Measurements from ENCODE around the gene NXN. TPM values are rescaled to one million over a fixed set of nuclear protein-coding genes. Genes with fewer than 3 reads are reported as not detected.

NXN gene
- total and polyA plus RNA-seq, 7 donors, result 33.4 to 92.5 (median 73.8) TPM

DNA sequence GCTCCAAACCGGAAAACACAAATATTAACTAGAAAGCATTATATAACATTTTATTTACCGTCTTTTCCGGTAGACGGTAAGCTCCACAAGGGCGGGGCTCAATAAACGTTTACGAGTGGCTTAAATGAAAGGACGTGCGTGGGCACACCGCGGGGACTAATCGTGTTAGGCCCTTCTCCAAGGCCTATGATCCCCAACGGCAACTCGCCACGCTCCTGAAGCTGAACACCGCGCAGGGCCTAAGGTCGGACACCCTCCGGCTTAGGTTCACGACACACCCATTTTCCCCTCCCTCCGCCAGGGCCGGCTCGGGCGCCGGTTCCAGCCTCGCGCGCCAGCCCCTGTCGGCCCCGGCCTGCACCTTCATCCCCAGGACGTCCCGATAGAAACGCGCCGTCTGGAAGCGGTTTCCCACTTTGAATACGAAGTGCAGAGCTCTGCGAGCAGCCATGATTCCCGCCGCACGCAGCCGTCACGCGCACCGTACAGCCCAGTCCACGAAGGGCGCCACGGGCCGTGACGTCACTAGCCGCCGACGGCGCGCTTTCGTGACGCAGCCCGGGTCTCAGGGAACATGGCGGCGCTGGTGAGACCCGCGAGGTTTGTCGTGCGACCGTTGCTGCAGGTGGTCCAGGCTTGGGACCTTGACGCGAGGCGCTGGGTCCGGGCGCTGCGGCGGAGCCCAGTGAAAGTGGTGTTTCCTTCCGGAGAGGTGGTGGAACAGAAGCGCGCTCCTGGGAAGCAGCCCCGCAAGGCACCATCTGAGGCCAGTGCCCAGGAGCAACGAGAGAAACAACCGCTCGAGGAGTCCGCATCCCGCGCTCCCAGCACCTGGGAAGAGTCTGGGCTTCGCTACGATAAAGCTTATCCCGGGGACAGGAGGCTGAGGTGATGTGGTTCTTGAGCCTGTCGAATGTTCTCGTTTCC is 197.5 kb downstream of the NXN start, which contains the start of the genes GLOD4 and MRM3:
GLOD4 (minus strand) TSS at position 476 of the 927 bp plus-strand sequence; CDS start at position 451, 25 bp downstream.
MRM3 (plus strand) TSS at position 549 of the 927 bp plus-strand sequence; CDS start at position 575, 26 bp downstream.
- DNase-seq, result peak; percentile 95 to 96
- peak within 1 kb of the TSS; percentile 100 for H3K4me3 ChIP-seq
- peaks cover 12 to 53% of the 10 kb centered on the region in 2 donors for H3K36me3 ChIP-seq (ENCODE audit: insufficient read depth in 1 of 2, low read depth in 1 of 2)
- H3K9me3 ChIP-seq, result no peaks in the 10 kb centered on the region
- H3K27ac ChIP-seq, result peak within 1 kb of the TSS; percentile 92
- H3K4me1 ChIP-seq, result peaks cover 32% of the 10 kb centered on the region
- peak; percentile 96 to 98 (median 98) for ATAC-seq
- intact Hi-C loops (cut with DNase I), result no loop called here
- TF ChIP-seq, protein P1, sequence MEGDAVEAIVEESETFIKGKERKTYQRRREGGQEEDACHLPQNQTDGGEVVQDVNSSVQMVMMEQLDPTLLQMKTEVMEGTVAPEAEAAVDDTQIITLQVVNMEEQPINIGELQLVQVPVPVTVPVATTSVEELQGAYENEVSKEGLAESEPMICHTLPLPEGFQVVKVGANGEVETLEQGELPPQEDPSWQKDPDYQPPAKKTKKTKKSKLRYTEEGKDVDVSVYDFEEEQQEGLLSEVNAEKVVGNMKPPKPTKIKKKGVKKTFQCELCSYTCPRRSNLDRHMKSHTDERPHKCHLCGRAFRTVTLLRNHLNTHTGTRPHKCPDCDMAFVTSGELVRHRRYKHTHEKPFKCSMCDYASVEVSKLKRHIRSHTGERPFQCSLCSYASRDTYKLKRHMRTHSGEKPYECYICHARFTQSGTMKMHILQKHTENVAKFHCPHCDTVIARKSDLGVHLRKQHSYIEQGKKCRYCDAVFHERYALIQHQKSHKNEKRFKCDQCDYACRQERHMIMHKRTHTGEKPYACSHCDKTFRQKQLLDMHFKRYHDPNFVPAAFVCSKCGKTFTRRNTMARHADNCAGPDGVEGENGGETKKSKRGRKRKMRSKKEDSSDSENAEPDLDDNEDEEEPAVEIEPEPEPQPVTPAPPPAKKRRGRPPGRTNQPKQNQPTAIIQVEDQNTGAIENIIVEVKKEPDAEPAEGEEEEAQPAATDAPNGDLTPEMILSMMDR (IDR thresholded peaks at IDR 0.05), result peak; percentile 14
- WGBS, 3 donors, result 0 to 1% (median 0%) methylated on average over 84 to 87 of the region's 87 CpGs
- H3K27me3 ChIP-seq (ENCODE audit: insufficient read depth in 3 of 3, low read length in 2 of 3), result no peaks in the 10 kb centered on the region

DNA sequence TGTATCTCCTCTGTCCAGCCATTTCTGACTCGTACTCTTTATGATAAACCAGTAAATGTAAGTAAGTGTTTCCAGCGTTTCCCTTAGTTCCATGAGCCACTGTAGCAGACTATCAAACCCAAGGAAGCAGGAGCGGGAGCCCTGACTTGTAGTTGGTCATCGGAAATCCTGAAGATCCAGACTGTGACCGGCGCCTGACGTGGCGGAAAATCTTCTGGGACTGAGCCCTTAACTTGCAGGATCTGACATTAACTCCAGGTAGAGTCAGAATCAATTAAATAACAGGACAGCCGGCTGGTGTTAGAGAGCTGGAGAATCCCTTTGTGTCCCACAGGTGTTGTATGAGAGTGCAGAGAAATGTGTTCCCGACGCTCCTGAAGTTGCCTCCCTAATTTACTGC is 201.5 kb downstream of the NXN start:
- ATAC-seq (no peak), DNase-seq (no peak)
- H3K27ac ChIP-seq, result no peak overlapping the region
- TF ChIP-seq, protein P1 (IDR thresholded peaks at IDR 0.05), result no peak
- H3K27me3 ChIP-seq (ENCODE audit: insufficient read depth in 3 of 3, low read length in 2 of 3), result no peaks in the 10 kb centered on the region
- H3K4me3 ChIP-seq, result no peak overlapping the region
- H3K4me1 ChIP-seq, result peaks cover 12% of the 10 kb centered on the region
- intact Hi-C loops (cut with DNase I), result no loop called here
- WGBS, 3 donors, result 85 to 88% (median 87%) methylated on average over 11 of the region's 11 CpGs
- peaks cover 7 to 60% of the 10 kb centered on the region in 2 donors for H3K36me3 ChIP-seq (ENCODE audit: insufficient read depth in 1 of 2, low read depth in 1 of 2)
- H3K9me3 ChIP-seq, result no peaks in the 10 kb centered on the region

DNA sequence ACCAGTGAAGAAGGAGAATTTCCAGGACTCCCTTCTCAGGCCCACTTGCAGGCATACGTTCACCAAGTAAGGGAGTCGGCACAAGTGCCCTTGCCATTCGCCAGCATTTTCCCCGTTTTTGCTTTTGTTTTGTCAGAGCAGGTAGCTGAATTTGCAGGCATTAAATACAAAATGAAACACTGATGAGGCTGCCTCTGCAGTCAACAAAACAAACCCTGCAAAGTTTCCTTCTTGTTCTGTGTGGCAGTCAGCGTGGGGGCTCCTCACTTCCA is 205.3 kb downstream of the NXN start:
- Histone ChIP-seq H3K27me3 (ENCODE audit: insufficient read depth in 3 of 3, low read length in 2 of 3) (no peaks in the 10 kb centered on the region), H3K9me3 (no peaks in the 10 kb centered on the region), H3K27ac (no peak overlapping the region), H3K4me3 (no peak overlapping the region), H3K4me1 (no peaks in the 10 kb centered on the region), H3K36me3 (ENCODE audit: insufficient read depth in 1 of 2, low read depth in 1 of 2) (peaks cover 7 to 99% of the 10 kb centered on the region in 2 donors)
- TF ChIP-seq, protein P1 (IDR thresholded peaks at IDR 0.05), result no peak
- WGBS, 3 donors, result 83 to 90% (median 89%) methylated on average over 5 of the region's 5 CpGs
- no peak for ATAC-seq
- intact Hi-C loops (cut with DNase I), result no loop called here
- no peak for DNase-seq

DNA sequence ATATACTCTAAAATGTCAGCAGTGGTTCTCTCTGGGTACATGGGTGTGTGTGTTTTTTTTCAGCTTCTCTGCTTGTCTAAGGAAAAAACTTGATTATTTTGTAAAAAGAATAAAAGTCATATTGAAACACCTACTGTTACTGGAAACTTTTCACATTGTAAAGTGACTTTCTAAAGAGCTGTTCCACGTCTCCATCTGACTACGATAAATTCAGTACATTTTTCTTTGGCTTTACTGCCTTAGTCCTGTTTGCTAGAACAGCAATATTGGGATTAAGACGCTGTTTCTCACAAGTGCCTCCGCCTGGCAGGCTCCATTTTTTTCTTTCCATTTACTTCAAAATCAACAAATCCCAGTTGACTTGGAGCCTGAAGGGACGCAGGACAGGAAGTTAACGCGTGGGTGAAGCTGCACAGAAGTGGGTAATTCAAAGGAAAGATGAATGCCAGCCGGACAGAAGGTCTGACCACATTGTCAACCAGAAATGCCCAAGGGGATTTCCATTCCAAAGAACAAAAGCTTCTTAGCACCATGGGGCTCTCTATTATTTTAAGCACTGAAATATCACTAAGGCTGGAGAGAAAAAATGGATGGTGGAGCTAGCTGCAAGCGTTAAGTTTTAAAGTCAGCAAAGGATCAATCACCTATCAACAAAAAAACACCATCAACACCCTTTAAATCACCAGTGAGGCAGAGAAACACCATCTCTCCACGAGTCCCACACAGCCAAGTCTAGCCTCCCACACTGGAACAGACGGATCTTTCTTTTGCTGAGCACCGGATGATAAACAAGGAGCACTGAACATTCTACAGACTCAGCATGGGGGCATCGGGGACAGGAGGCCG is 205.9 kb downstream of the NXN start:
- TF ChIP-seq, protein P1 (IDR thresholded peaks at IDR 0.05), result no peak
- no peak for ATAC-seq

More for the DNA sequence above, 205.9 kb downstream of the NXN start:
- Histone ChIP-seq H3K36me3 (ENCODE audit: insufficient read depth in 1 of 2, low read depth in 1 of 2) (peaks cover 7 to 99% of the 10 kb centered on the region in 2 donors), H3K27ac (no peak overlapping the region), H3K4me3 (no peak overlapping the region), H3K4me1 (no peaks in the 10 kb centered on the region), H3K27me3 (ENCODE audit: insufficient read depth in 3 of 3, low read length in 2 of 3) (no peaks in the 10 kb centered on the region), H3K9me3 (no peaks in the 10 kb centered on the region)
- no peak for DNase-seq
- intact Hi-C loops (cut with DNase I), result no loop called here
- WGBS, 3 donors, result 78 to 84% (median 83%) methylated on average over 14 of the region's 14 CpGs

Measured in psoas muscle (tissue), 8 donors.